Midbrain (tissue), 1 donor: ENCODE results near the gene LILRB5.
"Not testable (repeated sequence)": the region's sequence is repeated elsewhere in the genome, so short reads cannot be mapped to it uniquely, and the experiment has no call there.

Source experiments
- DNase-seq: peaks from one replicate; lab custom pipeline; 2025; lab: John Stamatoyannopoulos, UW

LILRB5 gene

DNA sequence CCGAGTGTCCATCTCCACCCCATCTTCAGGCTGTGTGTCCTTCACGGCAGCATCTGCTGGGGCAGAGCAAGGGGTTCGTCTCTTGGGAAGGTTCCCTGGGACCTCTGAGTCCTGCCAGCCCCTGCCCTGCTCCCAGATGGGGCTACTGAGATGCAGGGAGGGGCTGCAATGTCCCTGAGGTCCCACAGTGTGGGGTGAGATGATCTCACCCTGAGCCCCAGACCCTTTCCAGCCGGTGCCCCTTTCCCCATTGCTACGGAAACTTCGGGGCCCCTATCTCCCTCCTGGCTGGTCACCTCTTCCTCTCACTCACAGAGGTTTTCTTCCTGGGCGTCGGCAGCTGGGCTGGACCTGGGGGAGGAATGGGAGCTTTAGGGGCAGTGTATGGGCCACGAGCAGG, 18.9 kb upstream of the LILRB5 start:
- no peak for DNase-seq

DNA sequence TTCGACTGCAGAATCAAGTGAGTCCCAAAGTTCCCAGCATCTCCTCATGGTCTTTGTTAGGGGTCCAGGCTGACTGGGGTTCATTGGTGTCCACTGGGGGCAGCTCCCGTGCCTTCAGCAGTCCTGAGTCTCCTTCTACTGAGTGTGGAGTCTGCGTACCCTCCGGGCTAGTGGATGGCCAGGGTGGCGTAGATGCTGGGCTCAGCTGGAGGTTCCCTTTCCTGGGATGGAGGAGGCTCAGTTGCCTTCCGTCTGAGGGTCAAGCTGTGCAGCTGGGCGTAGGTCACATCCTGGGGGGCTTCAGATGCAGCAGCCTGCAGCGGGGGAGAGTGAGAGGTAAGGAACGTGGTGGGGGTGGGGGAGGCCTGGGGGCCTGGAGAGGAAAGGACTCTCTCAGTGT, 17.4 kb upstream of the LILRB5 start:
- not testable (repeated sequence) for DNase-seq

GRCh38 chr19:54273821-54274220, 16.7 kb upstream of the LILRB5 start:
- DNase-seq, result no peak

DNA sequence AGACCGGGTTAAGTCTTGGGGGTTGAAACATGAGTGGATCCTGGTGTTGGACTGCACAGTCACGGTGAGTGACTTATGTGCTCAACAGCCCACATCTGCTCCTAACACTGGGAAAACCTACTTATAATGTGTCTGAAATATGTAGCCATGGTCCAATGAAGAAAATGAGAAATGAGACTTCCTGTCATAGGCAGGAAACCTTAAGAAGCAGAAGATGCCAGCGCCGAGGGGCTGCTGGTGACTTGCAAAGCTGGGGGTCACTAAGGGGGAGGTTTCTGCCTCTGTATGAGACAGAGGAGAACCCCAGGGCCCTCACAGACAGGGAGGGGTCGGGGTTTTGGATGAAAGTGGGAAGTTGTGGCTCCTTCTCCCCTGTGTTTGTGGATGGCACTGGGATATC, 15.1 kb upstream of the LILRB5 start:
- DNase-seq, result not testable (repeated sequence)

GRCh38 chr19:54271587-54271986, 14.5 kb upstream of the LILRB5 start:
- DNase-seq, result not testable (repeated sequence)

DNA sequence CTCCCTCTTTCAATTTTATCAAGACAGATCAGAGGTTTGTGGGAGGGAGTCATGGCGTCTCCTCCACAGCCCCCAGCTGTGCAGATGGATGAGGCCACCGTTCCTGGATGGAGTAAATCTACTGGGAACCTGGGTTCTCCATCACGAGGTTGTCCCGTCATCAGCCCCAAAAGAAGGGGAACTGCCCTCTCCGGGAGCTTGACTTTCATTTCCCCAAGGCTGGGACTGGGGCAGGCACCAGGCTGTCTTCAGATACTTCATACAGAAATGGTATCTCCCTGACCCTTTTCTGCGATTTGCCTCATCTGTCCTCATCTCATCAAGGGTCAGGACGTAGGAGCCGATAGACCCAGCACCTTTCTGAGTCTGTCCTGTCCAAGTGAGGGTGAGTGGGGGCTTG, 14.0 kb upstream of the LILRB5 start:
- peak; percentile 1 for DNase-seq

DNA sequence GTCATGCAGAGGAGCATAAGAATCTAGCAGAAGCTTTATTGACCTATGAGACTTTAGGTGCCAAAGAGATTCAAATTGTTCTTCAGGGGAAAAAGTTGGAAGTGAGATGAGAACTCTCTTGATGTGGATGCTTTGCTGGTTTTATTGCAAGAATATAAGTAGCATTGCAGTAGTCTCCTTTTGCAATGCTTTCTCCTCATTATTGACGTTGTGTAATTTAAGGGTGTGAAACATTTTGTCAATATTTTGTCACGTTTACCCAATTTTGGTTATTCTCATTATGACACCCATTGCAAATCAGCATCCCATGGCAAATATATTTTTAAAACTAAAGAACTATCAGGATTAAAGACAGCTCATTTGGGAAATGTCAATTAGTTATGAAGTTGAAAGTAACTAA, 11.9 kb upstream of the LILRB5 start:
- DNase-seq, result no peak

DNA sequence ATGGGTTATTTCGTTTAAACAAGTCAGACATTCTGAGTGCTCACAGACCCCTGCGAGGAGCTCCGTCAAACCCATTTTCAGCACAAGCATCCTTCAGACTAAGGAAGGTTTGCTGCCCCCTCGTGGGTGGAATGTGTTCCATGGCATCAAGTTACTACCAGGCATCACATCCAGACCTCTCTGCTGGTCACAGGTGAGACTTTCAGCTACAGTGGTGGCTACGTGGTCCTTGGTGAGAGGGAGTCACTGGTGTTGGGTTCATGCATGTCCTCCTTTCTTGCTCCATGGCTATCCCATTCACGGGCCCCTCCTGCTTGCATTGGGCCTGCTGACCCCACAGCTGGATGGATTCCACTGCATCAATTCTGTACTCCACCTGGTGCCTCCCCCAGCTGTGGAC, 9.1 kb upstream of the LILRB5 start:
- peak; percentile 38 for DNase-seq

DNA sequence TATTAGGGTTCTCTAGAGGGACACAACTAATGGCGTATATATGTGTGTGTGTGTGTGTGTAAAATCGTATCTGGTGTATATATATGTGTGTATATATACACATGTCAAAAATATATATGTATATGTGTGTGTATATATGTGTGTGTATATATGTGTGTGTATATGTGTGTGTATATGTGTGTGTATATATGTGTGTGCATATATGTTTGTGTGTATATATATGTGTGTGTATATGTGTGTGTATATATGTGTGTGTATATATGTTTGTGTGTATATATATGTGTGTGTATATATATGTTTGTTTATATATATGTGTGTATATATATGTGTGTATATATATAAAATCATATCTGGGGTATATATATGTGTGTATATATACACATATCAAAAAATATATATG, 5.4 kb upstream of the LILRB5 start:
- no peak for DNase-seq

DNA sequence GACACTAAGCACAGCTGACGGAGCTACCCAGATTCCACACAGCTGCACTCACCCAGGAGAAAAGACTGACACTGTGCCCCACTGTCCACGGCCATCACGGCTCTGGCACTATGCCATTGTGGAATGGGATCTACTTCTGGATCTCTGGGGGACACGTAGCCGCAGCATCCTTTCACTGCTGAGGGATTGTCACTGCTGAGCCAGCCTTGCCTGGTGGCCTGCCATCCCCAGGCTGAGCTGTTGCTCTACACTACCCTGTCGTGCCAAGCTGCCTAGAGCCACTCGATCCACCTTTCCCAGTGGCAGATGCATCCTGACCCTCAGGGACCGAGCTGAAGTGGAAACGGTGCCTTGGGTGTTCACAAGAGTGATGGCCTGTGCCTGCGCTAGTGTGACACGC, 5.0 kb upstream of the LILRB5 start:
- DNase-seq, result no peak

GRCh38 chr19:54256250-54257115, 590 bp downstream of the LILRB5 start:
- no peak for DNase-seq

GRCh38 chr19:54255105-54255775, 1.8 kb downstream of the LILRB5 start:
- no peak for DNase-seq

DNA sequence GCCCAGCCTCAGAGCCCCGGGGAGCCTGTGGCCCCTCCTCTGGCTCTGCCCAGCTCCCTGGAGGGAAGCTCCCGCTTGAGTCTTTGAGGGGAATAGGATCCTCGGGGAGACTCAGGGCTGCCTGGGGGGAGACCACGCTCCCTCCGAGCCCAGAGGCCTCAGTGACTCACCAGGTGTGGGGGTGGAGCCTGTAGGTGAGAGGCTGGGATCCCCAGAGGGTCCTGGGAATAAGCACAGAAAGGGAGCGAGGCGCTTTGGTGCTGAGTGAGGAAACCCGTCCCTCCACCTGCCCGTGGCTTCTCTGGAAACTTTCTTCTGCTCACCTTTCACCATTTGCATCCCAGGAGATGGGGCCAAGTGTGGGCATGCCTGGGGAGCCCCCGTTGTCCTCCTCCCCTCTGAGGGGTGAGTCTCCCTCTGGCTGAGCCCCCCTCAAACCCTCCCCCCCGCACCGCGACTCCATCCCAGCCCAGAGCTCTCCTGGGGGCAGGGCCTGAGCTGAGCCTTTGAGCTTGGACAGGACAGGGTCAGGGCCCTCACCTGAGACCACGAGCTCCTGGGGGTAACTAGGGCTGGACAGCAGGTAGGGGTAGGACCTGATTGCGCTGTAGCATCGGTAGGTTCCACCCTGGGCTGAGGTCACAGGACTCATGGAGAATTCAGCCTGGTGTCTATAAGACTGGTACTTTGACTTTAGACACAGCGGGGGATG, 2.7 kb downstream of the LILRB5 start:
- DNase-seq, result no peak

GRCh38 chr19:54253331-54254194, 3.5 kb downstream of the LILRB5 start:
- DNase-seq, result no peak

DNA sequence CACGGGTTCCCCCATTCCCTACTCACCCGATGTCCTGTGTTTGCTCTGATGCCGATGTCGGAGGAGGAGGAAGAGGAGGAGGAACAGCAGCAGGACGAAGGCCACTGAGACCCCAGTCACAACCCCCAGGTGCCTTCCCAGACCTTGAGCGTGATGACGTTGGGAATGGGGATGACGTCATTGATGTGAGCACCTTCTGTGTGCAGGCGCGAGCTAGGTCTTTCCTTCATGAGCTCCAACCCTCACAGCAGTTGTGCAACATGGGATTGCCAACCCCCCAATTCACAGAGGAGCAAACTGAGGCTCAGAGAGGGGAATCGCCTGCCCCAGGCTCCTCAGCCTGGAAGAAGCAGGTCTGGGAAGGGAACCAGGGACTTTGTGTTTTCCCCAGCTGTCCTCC, 4.2 kb downstream of the LILRB5 start:
- DNase-seq, result no peak

GRCh38 chr19:54252243-54252642, 4.8 kb downstream of the LILRB5 start:
- no peak for DNase-seq

DNA sequence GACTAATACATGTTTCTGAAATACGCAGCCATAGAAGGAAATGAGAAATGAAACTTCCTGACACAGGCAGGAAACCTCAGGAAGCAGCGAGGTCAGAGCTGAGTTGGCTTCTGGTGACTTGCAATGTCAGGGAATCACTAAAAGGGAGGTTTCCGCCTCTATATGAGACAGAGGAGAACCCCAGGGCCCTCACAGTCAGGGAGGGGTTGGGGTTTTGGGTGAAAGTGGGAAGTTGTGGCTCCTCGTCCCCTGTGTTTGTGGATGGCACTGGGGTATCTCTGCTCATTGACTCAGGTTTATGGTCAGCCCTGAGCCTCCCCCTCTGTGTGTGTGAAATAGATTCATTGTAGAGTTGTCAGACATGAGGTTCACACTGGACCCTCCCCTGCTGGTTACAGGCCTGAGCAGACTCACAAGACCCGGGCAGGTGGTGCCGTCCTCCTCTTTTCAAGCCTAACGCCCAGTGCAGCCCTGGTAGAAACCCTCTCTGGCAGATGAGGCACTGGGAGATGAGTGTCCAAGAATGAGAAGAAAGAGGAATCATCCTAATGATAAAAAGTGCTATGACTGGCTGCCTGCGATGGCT, 9.0 kb downstream of the LILRB5 start:
- peak; percentile 41 for DNase-seq

DNA sequence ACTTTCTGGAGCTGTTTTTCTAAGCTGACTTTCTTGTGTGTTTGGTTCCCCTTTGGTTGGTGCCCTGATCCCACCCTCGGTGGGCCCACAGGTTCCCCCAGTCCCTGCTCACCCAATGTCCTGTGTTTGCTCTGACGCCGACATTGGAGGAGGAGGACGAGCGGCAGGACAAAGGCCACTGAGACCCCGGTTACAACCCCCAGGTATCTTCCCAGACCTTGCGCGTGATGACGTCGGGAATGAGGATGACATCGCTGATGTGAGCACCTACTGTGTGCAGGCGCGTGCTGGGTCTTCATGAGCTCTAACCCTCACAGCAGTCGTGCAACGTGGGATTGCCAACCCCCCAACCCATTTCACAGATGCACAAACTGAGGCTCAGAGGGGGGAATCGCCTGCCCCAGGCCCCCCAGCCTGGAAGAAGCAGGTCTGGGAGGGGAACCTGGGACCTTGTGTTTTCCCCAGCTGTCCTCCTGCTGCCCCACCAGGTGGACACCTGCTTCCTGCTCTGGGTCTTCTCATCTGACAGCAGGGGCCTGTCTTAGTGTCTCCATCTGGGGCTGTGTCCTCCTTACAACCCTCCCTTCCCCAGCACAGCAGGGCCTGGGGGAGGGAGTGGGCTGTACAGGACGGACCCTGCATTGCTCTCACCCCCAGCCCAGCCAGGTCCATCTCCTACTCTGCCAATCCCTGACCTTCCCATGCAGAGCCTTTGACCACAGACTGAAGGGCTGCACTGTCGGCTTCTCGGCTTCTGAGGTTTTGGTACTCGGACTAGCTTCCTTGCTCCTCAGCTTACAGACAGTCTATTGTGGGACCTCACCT, 9.8 kb downstream of the LILRB5 start:
- DNase-seq, result no peak

- no peak for DNase-seq
Observed at GRCh38 chr19:54245936-54246335, 11.1 kb downstream of the LILRB5 start.

- DNase-seq, result not testable (repeated sequence)
Observed at GRCh38 chr19:54243809-54244208, 13.3 kb downstream of the LILRB5 start.

DNA sequence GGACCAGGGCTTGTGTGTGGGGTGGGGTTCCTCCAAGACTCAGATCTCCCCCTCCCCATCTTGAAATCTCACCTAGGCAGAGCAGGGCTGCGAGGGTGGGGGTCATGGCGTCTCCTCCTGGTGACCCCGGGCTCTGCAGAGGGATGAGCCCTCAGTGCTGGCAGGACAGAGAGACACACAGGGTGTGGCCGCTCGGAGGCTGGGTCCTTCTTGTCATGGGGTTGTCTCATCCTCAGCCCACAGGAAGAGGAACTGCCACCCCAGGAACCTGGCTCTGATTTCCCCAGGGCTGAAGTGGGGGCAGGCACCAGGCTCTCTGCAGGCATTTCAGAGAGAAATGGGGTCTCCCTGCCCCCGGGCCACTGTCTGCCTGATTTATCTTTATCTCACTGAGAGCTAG, 14.4 kb downstream of the LILRB5 start, which contains the start of gene LILRA6:
Gene LILRA6 (minus strand): TSS at position 145 of the 400 bp plus-strand sequence.
- not testable (repeated sequence) for DNase-seq
